GM12878 (cell line): ENCODE results near the gene RGS6. TPM values are rescaled to one million over a fixed set of nuclear protein-coding genes. Genes with fewer than 3 reads are reported as not detected.

Source experiments
- ATAC-seq: fragments of 200-7000 bp; cut with Tn5 transposase; 3 replicates; pipeline ENCODE4 v1.9.1; 2020; ENCODE audit warnings: mild to moderate bottlenecking, moderate library complexity
- BruUV-seq: library from RNA; stranded (reverse); fragments of 400-500 nt; replicated peaks from 2 replicates; lab custom pipeline; 2021; lab: Mats Ljungman, UMichigan
- CTCF ChIA-PET: fragments of 300-600 bp; sonication (Branson Sonifier 250); formaldehyde crosslinking; extraction: SDS; loops from one replicate; lab custom pipeline; 2021; ENCODE audit warnings: inconsistent platforms; lab: Yijun Ruan, JAX
- POLR2A ChIA-PET: fragments of 350-600 bp; formaldehyde crosslinking; extraction: SDS; loops from one replicate; lab custom pipeline; 2021; ENCODE audit warnings: inconsistent platforms; lab: Charles Lee
- RAD21 ChIA-PET: fragments of 300-600 bp; sonication (Branson Sonifier 250); formaldehyde crosslinking; loops from one replicate; lab custom pipeline; 2023; ENCODE audit warnings: antibody characterized with exemption; ENCODE audit not compliant: unreplicated experiment; lab: Charles Lee
- SMC1A ChIA-PET: fragments of 300-600 bp; sonication (Branson Sonifier 250); formaldehyde crosslinking; loops from one replicate; lab custom pipeline; 2023; ENCODE audit not compliant: unreplicated experiment, uncharacterized antibody; lab: Charles Lee
- DNase-seq: peaks from one replicate; pipeline ENCODE4 v3.0.0-alpha.2; 2011; ENCODE audit warnings: low read depth, low spot score
- FAIRE-seq: peaks from 3 replicates; lab custom pipeline; 2011; peaks lifted over from hg19 to GRCh38; lab: Jason Lieb, UNC
- H2AFZ ChIP-seq: 2 replicates; pipeline ENCODE4 v1.6.0; 2011; ENCODE audit warnings: low read depth, low read length, control low read depth; ENCODE audit not compliant: control insufficient read depth
- H3K27ac ChIP-seq: 2 replicates; pipeline ENCODE4 v1.5.1; 2011; ENCODE audit warnings: control low read depth; ENCODE audit not compliant: control insufficient read depth, insufficient read depth
- H3K27me3 ChIP-seq, 2 experiments: replicated peaks in 1 of 2; 2 replicates each; pipeline versions ENCODE4 v1.6.0 to v1.6.1; 2011; ENCODE audit warnings: low read length in 1 of 2; ENCODE audit not compliant: control insufficient read depth in 2 of 2, insufficient read depth in 2 of 2
- H3K36me3 ChIP-seq, 2 experiments: 2 replicates each; pipeline ENCODE4 v1.5.1; 2011; ENCODE audit warnings: low read length in 1 of 2; ENCODE audit not compliant: control insufficient read depth in 2 of 2, insufficient read depth in 2 of 2
- H3K4me1 ChIP-seq: 2 replicates; pipeline ENCODE4 v1.6.1; 2011; ENCODE audit warnings: mild to moderate bottlenecking, low read length, moderate library complexity, mixed read lengths; ENCODE audit not compliant: control insufficient read depth, insufficient read depth
- H3K4me2 ChIP-seq: 2 replicates; pipeline ENCODE4 v1.6.0; 2011; ENCODE audit warnings: control low read depth; ENCODE audit not compliant: control insufficient read depth, insufficient read depth
- H3K4me3 ChIP-seq: fragments of 200-600 bp; sonication (generic); 2 replicates; pipeline ENCODE4 v1.5.1; 2016
- H3K79me2 ChIP-seq: 2 replicates; pipeline ENCODE4 v1.6.0; 2011; ENCODE audit warnings: low read length; ENCODE audit not compliant: control insufficient read depth, insufficient read depth
- H3K9ac ChIP-seq: 2 replicates; pipeline ENCODE4 v1.8.0; 2011; ENCODE audit warnings: low read length, control low read depth, mixed read lengths; ENCODE audit not compliant: control insufficient read depth, insufficient read depth
- H3K9me3 ChIP-seq: replicated peaks from 3 replicates; pipeline ENCODE4 v1.5.1; 2011; ENCODE audit warnings: mild to moderate bottlenecking, low read length; ENCODE audit not compliant: control insufficient read depth, insufficient read depth
- H4K20me1 ChIP-seq: 2 replicates; pipeline ENCODE4 v1.6.0; 2011; ENCODE audit not compliant: control insufficient read depth, insufficient read depth
- BCL11A ChIP-seq: IDR thresholded peaks from 2 replicates; pipeline ENCODE4 v1.6.1; 2011; ENCODE audit warnings: low read depth, low read length
- CBFB ChIP-seq: IDR thresholded peaks from 2 replicates; pipeline ENCODE4 v1.6.1; 2016; ENCODE audit warnings: antibody characterized with exemption, low read depth
- CREM ChIP-seq: IDR thresholded peaks from 2 replicates; pipeline ENCODE4 v1.6.1; 2014; ENCODE audit warnings: antibody characterized with exemption, low read depth
- CTCF ChIP-seq, 3 experiments: IDR thresholded peaks in 2 of 3; conservative IDR thresholded peaks in 1 of 3; 2 replicates each; pipeline ENCODE4 v1.5.1; 2011; ENCODE audit warnings: low read depth in 3 of 3, low read length in 3 of 3, mild to moderate bottlenecking in 3 of 3, control low read depth in 2 of 3, moderate library complexity in 2 of 3, inconsistent platforms in 1 of 3, mixed read lengths in 1 of 3; ENCODE audit not compliant: control insufficient read depth in 2 of 3, insufficient read depth in 1 of 3; ENCODE audit errors: extremely low read depth in 1 of 3
- DPF2 ChIP-seq: fragments of 450-650 bp; IDR thresholded peaks from 2 replicates; pipeline ENCODE4 v1.6.1; 2017; ENCODE audit warnings: mild to moderate bottlenecking
- IRF4 ChIP-seq: IDR thresholded peaks from 2 replicates; pipeline ENCODE4 v1.6.1; 2011; ENCODE audit warnings: low read depth, low read length
- NFXL1 ChIP-seq: fragments of 450-650 bp; IDR thresholded peaks from 2 replicates; pipeline ENCODE4 v1.6.1; 2017; ENCODE audit warnings: antibody characterized with exemption, mild to moderate bottlenecking, borderline replicate concordance
- RBBP5 ChIP-seq: fragments of 200-600 bp; sonication (generic); conservative IDR thresholded peaks from 2 replicates; pipeline ENCODE4 v1.6.1; 2016
- SIX5 ChIP-seq: IDR thresholded peaks from 2 replicates; pipeline ENCODE4 v1.6.1; 2011; ENCODE audit warnings: mild to moderate bottlenecking, low read depth, low read length, moderate library complexity; ENCODE audit not compliant: severe bottlenecking
- SREBF2 ChIP-seq: IDR thresholded peaks from 2 replicates; pipeline ENCODE4 v1.6.1; 2012; ENCODE audit warnings: mild to moderate bottlenecking, low read length
- SUZ12 ChIP-seq: fragments of 200-600 bp; sonication (generic); IDR thresholded peaks from one replicate; pipeline ENCODE4 v1.6.1; 2018; ENCODE audit warnings: antibody characterized with exemption, mild to moderate bottlenecking; ENCODE audit not compliant: unreplicated experiment
- YBX1 ChIP-seq: fragments of 450-650 bp; IDR thresholded peaks from 2 replicates; pipeline ENCODE4 v1.6.1; 2016; ENCODE audit warnings: antibody characterized with exemption
- ZBTB33 ChIP-seq: fragments of 450-650 bp; IDR thresholded peaks from 2 replicates; pipeline ENCODE4 v1.6.1; 2017; ENCODE audit warnings: mild to moderate bottlenecking
- ZSCAN29 ChIP-seq: fragments of 450-650 bp; IDR thresholded peaks from 2 replicates; pipeline ENCODE4 v1.6.1; 2017; ENCODE audit warnings: mild to moderate bottlenecking, moderate library complexity
- in situ Hi-C: fragments of 300-500 bp; cut with MboI; formaldehyde crosslinking; loops from 9 replicates; pipeline ENCODE4 v1.14.3; 2018; ENCODE audit warnings: mixed read lengths
- intact Hi-C: fragments of 100-400 bp; cut with micrococcal nuclease; formaldehyde crosslinking; loops from one replicate; pipeline ENCODE4 v1.14.2; 2022; ENCODE audit not compliant: unreplicated experiment
- polyA plus RNA-seq, 11 experiments: library from polyadenylated mRNA; depleted of rRNA in 4 of 11; unstranded in 6 of 11; stranded (reverse) in 5 of 11; fragments of >200 nt; fragmentation: Nextera tagmentation in 4 of 11; fragmentation: Illumina TruSeq in 1 of 11; extraction: Ambion mirVana in 4 of 11; extraction: Trizol in 1 of 11; gene quantifications; 1 replicate in 1 of 11; 2 replicates in 10 of 11; pipeline versions ENCODE4 v1.2.1 to v1.2.3, GENCODE V29; 2011 to 2016; ENCODE audit warnings: inconsistent platforms in 2 of 11, missing spikeins in 2 of 11, low read depth in 1 of 11
- total RNA-seq, 4 experiments: library from RNA; depleted of rRNA in 3 of 4; stranded (reverse); fragments of >200 nt in 3 of 4; fragmentation: Illumina TruSeq in 1 of 4; extraction: Trizol in 1 of 4; gene quantifications; 2 replicates each; pipeline versions ENCODE4 v1.2.1 to v1.2.3, GENCODE V29; 2013 to 2021
- TF ChIP-seq, protein P1 (sequence below): fragments of 450-650 bp; conservative IDR thresholded peaks from 2 replicates; pipeline ENCODE4 v1.6.1; 2017; ENCODE audit warnings: mild to moderate bottlenecking, moderate library complexity
- TF ChIP-seq, protein P2 (sequence below): fragments of 450-650 bp; IDR thresholded peaks from 2 replicates; pipeline ENCODE4 v1.6.1; 2018; ENCODE audit warnings: borderline replicate concordance, mild to moderate bottlenecking; ENCODE audit not compliant: partially characterized antibody

Gene RGS6
- total and polyA plus RNA-seq, 10 of the 15 experiments (the other 5 are each of a cell fraction or from before 2014, with no cell fraction given), result 3.9 to 18.1 (median 12.4) TPM

- Histone ChIP-seq H3K9ac (no peak overlapping the region), H4K20me1 (no peaks in the 10 kb centered on the region), H3K4me1 (no peaks in the 10 kb centered on the region), H3K4me2 (no peak overlapping the region), H3K36me3 (no peaks in the 10 kb centered on the region)
- FAIRE-seq (no peak), ATAC-seq (no peak)
- intact Hi-C loops, result no loop called here
- CTCF ChIA-PET, result no interaction called here
- TF ChIP-seq, protein P1, sequence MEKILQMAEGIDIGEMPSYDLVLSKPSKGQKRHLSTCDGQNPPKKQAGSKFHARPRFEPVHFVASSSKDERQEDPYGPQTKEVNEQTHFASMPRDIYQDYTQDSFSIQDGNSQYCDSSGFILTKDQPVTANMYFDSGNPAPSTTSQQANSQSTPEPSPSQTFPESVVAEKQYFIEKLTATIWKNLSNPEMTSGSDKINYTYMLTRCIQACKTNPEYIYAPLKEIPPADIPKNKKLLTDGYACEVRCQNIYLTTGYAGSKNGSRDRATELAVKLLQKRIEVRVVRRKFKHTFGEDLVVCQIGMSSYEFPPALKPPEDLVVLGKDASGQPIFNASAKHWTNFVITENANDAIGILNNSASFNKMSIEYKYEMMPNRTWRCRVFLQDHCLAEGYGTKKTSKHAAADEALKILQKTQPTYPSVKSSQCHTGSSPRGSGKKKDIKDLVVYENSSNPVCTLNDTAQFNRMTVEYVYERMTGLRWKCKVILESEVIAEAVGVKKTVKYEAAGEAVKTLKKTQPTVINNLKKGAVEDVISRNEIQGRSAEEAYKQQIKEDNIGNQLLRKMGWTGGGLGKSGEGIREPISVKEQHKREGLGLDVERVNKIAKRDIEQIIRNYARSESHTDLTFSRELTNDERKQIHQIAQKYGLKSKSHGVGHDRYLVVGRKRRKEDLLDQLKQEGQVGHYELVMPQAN, result no peak
- TF ChIP-seq CTCF (IDR thresholded peaks at IDR 0.05 in 2 of 3, conservative IDR thresholded peaks at IDR 0.05 in 1 of 3; ENCODE audit: control insufficient read depth in 2 of 3, extremely low read depth in 1 of 3, insufficient read depth in 1 of 3, low read depth in 3 of 3, low read length in 3 of 3) (no peak), ZBTB33 (no peak), CREM (no peak), NFXL1 (no peak), ZSCAN29 (no peak), YBX1 (no peak), SIX5 (no peak), BCL11A (no peak), IRF4 (no peak), RBBP5 (no peak), CBFB (no peak), DPF2 (no peak), SUZ12 (no peak), SREBF2 (no peak)
- TF ChIP-seq, protein P2, sequence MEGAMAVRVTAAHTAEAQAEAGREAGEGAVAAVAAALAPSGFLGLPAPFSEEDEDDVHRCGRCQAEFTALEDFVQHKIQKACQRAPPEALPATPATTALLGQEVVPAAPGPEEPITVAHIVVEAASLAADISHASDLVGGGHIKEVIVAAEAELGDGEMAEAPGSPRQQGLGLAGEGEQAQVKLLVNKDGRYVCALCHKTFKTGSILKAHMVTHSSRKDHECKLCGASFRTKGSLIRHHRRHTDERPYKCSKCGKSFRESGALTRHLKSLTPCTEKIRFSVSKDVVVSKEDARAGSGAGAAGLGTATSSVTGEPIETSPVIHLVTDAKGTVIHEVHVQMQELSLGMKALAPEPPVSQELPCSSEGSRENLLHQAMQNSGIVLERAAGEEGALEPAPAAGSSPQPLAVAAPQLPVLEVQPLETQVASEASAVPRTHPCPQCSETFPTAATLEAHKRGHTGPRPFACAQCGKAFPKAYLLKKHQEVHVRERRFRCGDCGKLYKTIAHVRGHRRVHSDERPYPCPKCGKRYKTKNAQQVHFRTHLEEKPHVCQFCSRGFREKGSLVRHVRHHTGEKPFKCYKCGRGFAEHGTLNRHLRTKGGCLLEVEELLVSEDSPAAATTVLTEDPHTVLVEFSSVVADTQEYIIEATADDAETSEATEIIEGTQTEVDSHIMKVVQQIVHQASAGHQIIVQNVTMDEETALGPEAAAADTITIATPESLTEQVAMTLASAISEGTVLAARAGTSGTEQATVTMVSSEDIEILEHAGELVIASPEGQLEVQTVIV, result no peak
- TF ChIP-seq, all 136 proteins: peak for 0
- no TSS peak for BruUV-seq
- SMC1A ChIA-PET, result no interaction called here
- Histone ChIP-seq H3K4me3 (no peak overlapping the region), H3K27me3 (no peaks in the 10 kb centered on the region), H2AFZ (no peak overlapping the region), H3K9me3 (no peaks in the 10 kb centered on the region), H3K27ac (no peak overlapping the region), H3K79me2 (no peaks in the 10 kb centered on the region)
- in situ Hi-C loops, result no loop called here
- POLR2A ChIA-PET, result no interaction called here
- RAD21 ChIA-PET, result no interaction called here
- no peak for DNase-seq
Measured at GRCh38 chr14:72146241-72146640, 214.0 kb downstream of the RGS6 start.
